ENCODE measurements around the gene KRTAP12-1. TPM values are rescaled to one million over a fixed set of nuclear protein-coding genes. Genes with fewer than 3 reads are reported as not detected.
A peak's percentile ranks its signal among the peaks of the same experiment; 100 is the strongest.

Gene KRTAP12-1
- total and polyA plus RNA-seq, 7 donors = not detected

GRCh38 chr21:44696572-44696971 lies 14.6 kb upstream of the KRTAP12-1 start:
- no peaks in the 10 kb centered on the region for H3K36me3 ChIP-seq (ENCODE audit: insufficient read depth in 1 of 2, low read depth in 1 of 2)
- 67 to 71% (median 69%) methylated on average over 10 of the region's 10 CpGs for WGBS, 3 donors
- H3K27me3 ChIP-seq (ENCODE audit: insufficient read depth in 3 of 3, low read length in 2 of 3) = peaks cover 5 to 50% (median 20%) of the 10 kb centered on the region in 3 donors
- H3K9me3 ChIP-seq = peaks cover 22% of the 10 kb centered on the region
- no peak overlapping the region for H3K27ac ChIP-seq
- DNase-seq (no peak), ATAC-seq (no peak)
- H3K4me3 ChIP-seq = no peak overlapping the region
- intact Hi-C loops (cut with DNase I) = no loop called here
- no peaks in the 10 kb centered on the region for H3K4me1 ChIP-seq
- no peak for TF ChIP-seq CTCF (IDR thresholded peaks at IDR 0.05)

GRCh38 chr21:44695641-44696040 lies 13.7 kb upstream of the KRTAP12-1 start:
- 72 to 78% (median 73%) methylated on average over 8 of the region's 8 CpGs for WGBS, 3 donors

GRCh38 chr21:44695184-44695583 lies 13.2 kb upstream of the KRTAP12-1 start:
- intact Hi-C loops (cut with DNase I) = no loop called here
- H3K9me3 ChIP-seq = peaks cover 22% of the 10 kb centered on the region
- ATAC-seq (no peak), DNase-seq (peak in 1 of 2 donors; percentile 28)
- WGBS, 3 donors = 54 to 63% (median 61%) methylated on average over 8 of the region's 8 CpGs
- no peaks in the 10 kb centered on the region for H3K36me3 ChIP-seq (ENCODE audit: insufficient read depth in 1 of 2, low read depth in 1 of 2)
- no peak for TF ChIP-seq CTCF (IDR thresholded peaks at IDR 0.05)
- no peaks in the 10 kb centered on the region for H3K4me1 ChIP-seq
- H3K4me3 ChIP-seq = no peak overlapping the region
- H3K27ac ChIP-seq = no peak overlapping the region
- H3K27me3 ChIP-seq (ENCODE audit: insufficient read depth in 3 of 3, low read length in 2 of 3) = peaks cover 5 to 38% (median 13%) of the 10 kb centered on the region in 3 donors

More at GRCh38 chr21:44695641-44696040, 13.7 kb upstream of the KRTAP12-1 start:
- DNase-seq (no peak), ATAC-seq (no peak)
- Histone ChIP-seq H3K4me3 (no peak overlapping the region), H3K27me3 (ENCODE audit: insufficient read depth in 3 of 3, low read length in 2 of 3) (peaks cover 5 to 40% (median 15%) of the 10 kb centered on the region in 3 donors), H3K27ac (no peak overlapping the region), H3K9me3 (peaks cover 22% of the 10 kb centered on the region), H3K4me1 (no peaks in the 10 kb centered on the region), H3K36me3 (ENCODE audit: insufficient read depth in 1 of 2, low read depth in 1 of 2) (no peaks in the 10 kb centered on the region)
- no peak for TF ChIP-seq CTCF (IDR thresholded peaks at IDR 0.05)
- intact Hi-C loops (cut with DNase I) = no loop called here

- H3K27me3 ChIP-seq (ENCODE audit: insufficient read depth in 3 of 3, low read length in 2 of 3) = peaks cover 5 to 37% (median 13%) of the 10 kb centered on the region in 3 donors
- no peak overlapping the region for H3K4me3 ChIP-seq
- WGBS, 3 donors = 59 to 70% (median 67%) methylated on average over 11 of the region's 11 CpGs
- intact Hi-C loops (cut with DNase I) = no loop called here
- ATAC-seq = no peak
- H3K9me3 ChIP-seq = peaks cover 22% of the 10 kb centered on the region
- TF ChIP-seq CTCF (IDR thresholded peaks at IDR 0.05) = no peak
- H3K36me3 ChIP-seq (ENCODE audit: insufficient read depth in 1 of 2, low read depth in 1 of 2) = no peaks in the 10 kb centered on the region
- no peak overlapping the region for H3K27ac ChIP-seq
- DNase-seq = no peak
- H3K4me1 ChIP-seq = no peaks in the 10 kb centered on the region
Observed at GRCh38 chr21:44694776-44695175, 12.8 kb upstream of the KRTAP12-1 start.
